Effector CD4-positive, alpha-beta T cell (primary cell): ENCODE measurements around the gene EMC9.

Source experiments
- DNase-seq: peaks from one replicate; pipeline ENCODE4 v3.0.0-alpha.2; 2020

The EMC9 gene

DNA sequence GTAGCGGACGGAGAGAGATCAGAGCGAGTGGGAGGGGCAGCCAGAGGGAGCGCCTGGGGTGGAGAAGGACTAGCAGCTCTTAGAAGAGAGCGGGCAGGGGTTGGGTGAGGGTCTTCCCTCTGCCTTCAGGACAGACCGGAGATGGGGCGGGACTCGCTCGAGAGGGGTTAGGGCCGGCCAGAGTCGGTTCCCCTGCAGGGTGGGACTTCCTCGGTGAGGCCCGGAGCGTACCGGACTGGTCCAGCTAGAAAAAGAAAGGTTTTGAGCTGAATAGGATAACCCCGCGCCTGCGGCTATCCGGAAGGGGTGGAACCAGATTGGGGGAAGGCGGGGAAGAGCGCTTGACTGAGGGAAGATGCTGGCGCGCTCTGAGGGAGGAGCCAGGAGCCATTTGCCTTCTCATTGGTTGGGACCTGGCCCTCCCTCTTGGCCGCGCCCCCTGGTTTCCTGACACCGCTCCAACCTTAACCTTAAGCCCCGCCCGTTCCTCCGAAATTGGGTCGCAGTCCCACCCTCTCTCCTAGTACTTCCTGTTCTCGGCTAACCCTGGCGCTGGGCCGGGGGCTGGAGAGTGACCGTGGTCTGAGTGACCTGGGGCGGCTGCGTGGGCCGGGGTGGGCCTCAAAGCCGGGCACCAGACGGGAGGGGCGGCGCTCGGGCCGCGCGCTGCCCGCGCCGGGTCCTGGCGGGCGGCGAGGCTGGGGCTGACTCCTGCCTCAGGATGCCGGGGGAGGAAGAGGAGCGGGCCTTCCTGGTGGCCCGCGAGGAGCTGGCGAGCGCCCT lies 5.8 kb upstream of the EMC9 start, which contains the start of gene RNF31:
Gene RNF31 (plus strand): TSS at position 521 of the 783 bp plus-strand sequence. CDS start 201 bp downstream, at position 722.
- DNase-seq = peak; percentile 96

GRCh38 chr14:24146453-24146977 lies 5.1 kb upstream of the EMC9 start, which contains the start of gene PSME2:
TSS of gene PSME2 (minus strand) at chr14:24146610. CDS start at chr14:24146581, 29 bp downstream.
- DNase-seq = peak; percentile 78

GRCh38 chr14:24145690-24146452 lies 4.5 kb upstream of the EMC9 start:
- no peak for DNase-seq

DNA sequence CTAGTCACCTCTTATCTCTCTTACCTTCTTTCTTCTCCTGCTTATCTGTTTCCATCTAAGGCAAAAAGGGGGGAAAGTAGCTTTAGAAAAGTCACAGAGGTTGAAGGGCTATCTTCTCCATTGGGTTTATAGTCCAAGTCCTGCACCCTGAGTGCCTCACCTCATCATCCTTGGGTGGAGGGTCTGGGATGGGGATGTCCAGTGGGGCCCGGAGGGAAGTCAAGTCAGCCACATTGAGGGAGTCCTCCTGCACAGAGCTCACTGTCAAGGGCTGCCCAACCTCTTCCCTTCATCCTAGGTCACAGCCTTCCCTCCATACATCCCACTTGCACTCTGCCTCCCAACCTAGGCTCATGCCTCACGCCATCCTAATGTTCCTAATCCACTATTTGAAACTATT lies 3.8 kb upstream of the EMC9 start:
- DNase-seq = no peak

DNA sequence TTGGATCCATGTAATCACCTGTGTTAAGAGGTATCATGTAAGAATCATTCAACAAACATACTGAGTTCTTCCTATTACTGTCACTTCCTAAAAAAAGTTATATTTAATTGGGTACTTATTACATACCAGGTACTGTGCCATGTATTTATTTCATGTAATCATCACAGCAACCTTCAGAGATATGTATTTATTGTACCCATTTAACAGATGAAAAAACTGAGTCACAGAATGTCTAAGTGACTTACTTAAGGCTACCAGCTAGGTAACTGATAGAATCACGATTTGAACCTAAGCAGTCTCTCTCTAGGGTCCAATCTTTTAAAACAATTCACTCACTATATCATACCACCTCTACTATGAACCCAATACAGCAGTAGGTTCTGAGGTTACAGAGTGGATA lies 3.1 kb upstream of the EMC9 start:
- DNase-seq = no peak

DNA sequence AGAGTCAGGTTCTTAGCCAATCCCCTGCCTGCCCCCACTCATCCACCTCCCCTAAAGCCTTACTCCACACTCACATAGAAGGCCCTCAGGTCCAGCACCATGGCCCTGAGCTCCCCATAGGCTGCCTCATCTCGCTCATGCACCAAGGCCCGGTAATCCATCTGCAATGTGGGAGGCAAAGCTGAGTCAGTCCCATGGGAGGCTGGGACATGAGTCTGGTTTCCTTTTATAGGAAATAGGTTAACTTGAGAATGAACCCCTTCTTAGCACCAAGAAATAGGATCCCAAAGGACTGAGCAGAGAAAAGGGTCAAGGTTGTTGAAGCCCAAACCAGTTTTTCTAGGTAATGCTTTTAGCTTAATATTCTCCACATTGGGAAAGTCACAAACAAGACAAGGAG lies 2.1 kb upstream of the EMC9 start:
- no peak for DNase-seq

- DNase-seq = no peak
Observed at GRCh38 chr14:24139272-24139934, 2.0 kb downstream of the EMC9 start.

GRCh38 chr14:24138396-24139271 lies 2.8 kb downstream of the EMC9 start:
- no peak for DNase-seq

GRCh38 chr14:24137529-24138395 lies 3.6 kb downstream of the EMC9 start:
- DNase-seq = no peak

DNA sequence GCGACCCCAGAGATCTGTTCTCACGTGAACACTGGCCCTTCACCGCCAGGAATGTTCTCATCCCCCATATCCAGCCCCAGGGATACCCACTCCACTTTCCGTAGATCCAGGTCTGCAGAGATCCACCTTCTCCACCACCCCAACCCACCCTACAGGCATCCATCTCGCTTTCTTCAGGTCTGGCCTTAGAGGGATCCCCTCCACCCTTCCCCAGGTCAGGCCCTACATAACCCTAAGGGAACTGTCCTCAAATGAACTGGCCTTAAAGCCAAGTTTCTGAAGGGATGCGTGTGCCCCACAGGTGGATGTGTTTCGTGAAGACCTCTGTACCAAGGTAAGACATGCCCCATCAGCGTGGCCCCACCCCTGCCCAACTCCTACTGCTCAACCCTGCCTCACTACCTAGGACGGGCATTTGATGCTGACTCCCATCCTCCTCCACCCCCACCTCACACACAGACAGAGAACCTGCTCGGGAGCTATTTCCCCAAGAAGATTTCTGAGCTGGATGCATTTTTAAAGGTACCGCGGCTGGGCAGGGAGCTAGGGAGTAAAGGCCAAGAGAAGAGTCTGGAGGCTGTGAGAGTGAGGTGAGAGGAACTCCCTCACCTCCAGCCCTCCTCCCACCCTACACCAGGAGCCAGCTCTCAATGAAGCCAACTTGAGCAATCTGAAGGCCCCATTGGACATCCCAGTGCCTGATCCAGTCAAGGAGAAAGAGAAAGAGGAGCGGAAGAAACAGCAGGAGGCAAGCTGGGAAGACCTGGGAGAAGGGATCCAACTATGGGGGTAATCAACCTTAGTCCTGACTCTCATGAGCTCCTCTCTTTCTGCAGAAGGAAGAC lies 4.5 kb downstream of the EMC9 start:
- no peak for DNase-seq

- DNase-seq = peak; percentile 90
Observed at GRCh38 chr14:24135834-24136683, 5.3 kb downstream of the EMC9 start, which contains the start of gene PSME1. TSS of gene PSME1 (plus strand) at chr14:24136194. CDS start at chr14:24136263, 69 bp downstream.

DNA sequence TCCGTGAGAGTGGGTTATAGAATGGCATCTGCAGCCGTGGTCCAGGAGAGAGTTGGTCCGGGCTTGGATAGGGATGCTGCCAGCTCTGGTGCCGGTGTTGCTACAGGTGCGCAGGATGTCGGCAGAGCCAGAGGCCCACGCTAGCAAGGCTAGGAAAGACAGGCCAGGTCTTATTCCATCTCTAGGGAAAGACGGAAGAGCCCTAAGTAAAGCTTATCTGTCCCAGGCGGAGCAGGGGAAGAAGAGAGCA lies 5.9 kb downstream of the EMC9 start:
- no peak for DNase-seq

GRCh38 chr14:24133735-24134134 lies 7.7 kb downstream of the EMC9 start:
- DNase-seq = no peak

DNA sequence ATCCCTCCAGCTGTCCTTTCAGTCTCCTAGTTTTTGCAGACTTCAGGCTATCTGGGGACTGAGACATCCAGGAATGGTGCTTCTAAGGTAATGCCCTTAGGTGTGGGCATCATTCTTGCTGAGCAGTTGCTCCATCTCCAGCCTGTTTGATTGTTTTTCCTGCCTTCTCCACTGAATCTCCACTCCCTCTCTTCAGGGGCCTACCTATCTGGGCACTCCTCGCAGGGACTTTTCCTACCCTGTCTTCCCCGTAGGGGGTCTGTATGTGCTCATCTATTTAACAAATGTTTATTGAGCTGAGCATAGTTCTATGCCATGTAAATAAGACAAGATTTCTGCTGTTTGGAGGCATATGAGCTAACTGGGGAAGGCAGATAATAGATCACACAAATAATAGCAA lies 8.4 kb downstream of the EMC9 start:
- DNase-seq = no peak

DNA sequence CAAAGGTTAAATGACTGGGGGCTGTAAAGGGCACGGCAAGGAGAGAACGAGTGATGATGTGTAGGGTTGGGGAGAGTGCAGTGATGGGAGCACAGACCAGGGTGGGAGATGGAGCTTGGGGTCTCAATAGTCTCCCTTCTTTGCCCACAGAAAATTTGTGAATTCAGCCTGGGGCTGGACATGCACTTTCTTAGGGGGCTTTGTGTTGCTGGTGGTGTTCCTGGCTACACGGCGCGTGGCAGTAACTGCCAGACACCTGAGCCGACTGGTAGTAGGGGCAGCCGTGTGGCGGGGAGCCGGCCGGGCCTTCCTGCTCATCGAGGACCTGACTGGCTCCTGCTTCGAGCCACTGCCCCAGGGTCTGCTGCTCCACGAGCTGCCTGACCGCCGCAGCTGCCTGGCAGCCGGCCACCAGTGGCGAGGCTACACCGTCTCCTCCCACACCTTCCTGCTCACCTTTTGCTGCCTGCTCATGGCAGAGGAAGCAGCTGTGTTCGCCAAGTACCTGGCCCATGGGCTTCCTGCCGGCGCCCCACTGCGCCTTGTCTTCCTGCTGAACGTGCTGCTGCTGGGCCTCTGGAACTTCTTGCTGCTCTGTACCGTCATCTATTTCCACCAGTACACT lies 9.2 kb downstream of the EMC9 start:
- DNase-seq = no peak

GRCh38 chr14:24131549-24131966 lies 9.8 kb downstream of the EMC9 start:
- DNase-seq = no peak

GRCh38 chr14:24130717-24131548 lies 10.5 kb downstream of the EMC9 start:
- DNase-seq = no peak

- DNase-seq = no peak
Observed at GRCh38 chr14:24130380-24130716, 11.0 kb downstream of the EMC9 start, which contains the start of gene FITM1. TSS of gene FITM1 (plus strand) at chr14:24130659. CDS start at chr14:24131564, 905 bp downstream.
